Measurements from ENCODE around the gene PTPRM. TPM values are rescaled to one million over a fixed set of nuclear protein-coding genes. Genes with fewer than 3 reads are reported as not detected.
A peak's percentile ranks its signal among the peaks of the same experiment; 100 is the strongest.

The PTPRM gene
- total and polyA plus RNA-seq, 2 experiments from 2014 or later, result 30.9 to 62.8 TPM

- no peaks in the 10 kb centered on the region for H3K9me3 ChIP-seq (ENCODE audit: low read depth)
- H3K4me1 ChIP-seq (ENCODE audit: insufficient read depth), result peaks cover 56% of the 10 kb centered on the region
- WGBS, 2 experiments (ENCODE audit: low coverage in 1 of 2, low lambda C conversion rate in 2 of 2, missing lambda C conversion rate in 2 of 2), result 30 to 59% methylated on average over 2 of the region's 2 CpGs
- peak; percentile 74 for DNase-seq
- H3K4me2 ChIP-seq (ENCODE audit: unreplicated experiment), result peak overlapping the region; percentile 69
- no peaks in the 10 kb centered on the region for H4K20me1 ChIP-seq (ENCODE audit: insufficient read depth)
- H2AFZ ChIP-seq, result peak overlapping the region; percentile 36; the same call in 1 of the 2 replicates
- peaks cover 50% of the 10 kb centered on the region for H3F3A ChIP-seq (ENCODE audit: insufficient read depth)
- H3K27ac ChIP-seq, result peak overlapping the region; percentile 53
- no peaks in the 10 kb centered on the region for H3K9me2 ChIP-seq (ENCODE audit: insufficient read depth)
- TF ChIP-seq EZH2 (IDR thresholded peaks at IDR 0.05; ENCODE audit: insufficient read depth, poor library complexity, severe bottlenecking) (no peak), EZH2phosphoT487 (IDR thresholded peaks at IDR 0.05; ENCODE audit: insufficient read depth, low read depth) (no peak)
- H3K27me3 ChIP-seq (replicated peaks; ENCODE audit: insufficient read depth), result no peaks in the 10 kb centered on the region
- in situ Hi-C loops (cut with MboI), result no loop called here
- no peak overlapping the region for H3K4me3 ChIP-seq
- H3K9ac ChIP-seq, result no peak overlapping the region
- H3K36me3 ChIP-seq (ENCODE audit: low read depth), result no peaks in the 10 kb centered on the region
- H3K79me2 ChIP-seq (ENCODE audit: insufficient read depth), result peaks cover 62% of the 10 kb centered on the region
Measured at GRCh38 chr18:7575465-7576028, 8.4 kb downstream of the PTPRM start.

- Histone ChIP-seq H3K27me3 (replicated peaks; ENCODE audit: insufficient read depth) (no peaks in the 10 kb centered on the region), H3K4me3 (no peak overlapping the region), H3K9me3 (ENCODE audit: low read depth) (no peaks in the 10 kb centered on the region), H3K27ac (peak overlapping the region; percentile 53), H2AFZ (0 out of 2 replicates have a peak overlapping the region, but pooled peaks have one; percentile 36), H3K36me3 (ENCODE audit: low read depth) (no peaks in the 10 kb centered on the region), H3K79me2 (ENCODE audit: insufficient read depth) (peaks cover 62% of the 10 kb centered on the region), H3F3A (ENCODE audit: insufficient read depth) (peaks cover 50% of the 10 kb centered on the region), H3K9ac (no peak overlapping the region), H3K9me2 (ENCODE audit: insufficient read depth) (no peaks in the 10 kb centered on the region), H3K4me2 (ENCODE audit: unreplicated experiment) (peak overlapping the region; percentile 69), H4K20me1 (ENCODE audit: insufficient read depth) (no peaks in the 10 kb centered on the region), H3K4me1 (ENCODE audit: insufficient read depth) (peaks cover 56% of the 10 kb centered on the region)
- in situ Hi-C loops (cut with MboI), result no loop called here
- no peak for DNase-seq
- no peak for TF ChIP-seq EZH2 (IDR thresholded peaks at IDR 0.05; ENCODE audit: insufficient read depth, poor library complexity, severe bottlenecking)
- no peak for TF ChIP-seq EZH2phosphoT487 (IDR thresholded peaks at IDR 0.05; ENCODE audit: insufficient read depth, low read depth)
Measured at GRCh38 chr18:7576077-7576476, 9.0 kb downstream of the PTPRM start.

- Histone ChIP-seq H3K79me2 (ENCODE audit: insufficient read depth) (peaks cover 61% of the 10 kb centered on the region), H2AFZ (no peak overlapping the region), H3K36me3 (ENCODE audit: low read depth) (no peaks in the 10 kb centered on the region), H3K4me2 (ENCODE audit: unreplicated experiment) (peak overlapping the region; percentile 69), H3K4me1 (ENCODE audit: insufficient read depth) (peaks cover 56% of the 10 kb centered on the region), H3K9ac (no peak overlapping the region), H3K9me2 (ENCODE audit: insufficient read depth) (no peaks in the 10 kb centered on the region), H3F3A (ENCODE audit: insufficient read depth) (peaks cover 50% of the 10 kb centered on the region), H3K27ac (peak overlapping the region; percentile 53), H3K9me3 (ENCODE audit: low read depth) (no peaks in the 10 kb centered on the region), H3K4me3 (peak overlapping the region; percentile 17; the same call in 1 of the 2 replicates), H4K20me1 (ENCODE audit: insufficient read depth) (no peaks in the 10 kb centered on the region), H3K27me3 (replicated peaks; ENCODE audit: insufficient read depth) (no peaks in the 10 kb centered on the region)
- in situ Hi-C loops (cut with MboI), result no loop called here
- TF ChIP-seq EZH2phosphoT487 (IDR thresholded peaks at IDR 0.05; ENCODE audit: insufficient read depth, low read depth), result no peak
- TF ChIP-seq EZH2 (IDR thresholded peaks at IDR 0.05; ENCODE audit: insufficient read depth, poor library complexity, severe bottlenecking), result no peak
- DNase-seq, result peak; percentile 74
Measured at GRCh38 chr18:7576685-7577084, 9.6 kb downstream of the PTPRM start.

GRCh38 chr18:7577706-7578105, 10.6 kb downstream of the PTPRM start:
- no peak overlapping the region for H3K9ac ChIP-seq
- peak overlapping the region; percentile 53 for H3K27ac ChIP-seq
- no peaks in the 10 kb centered on the region for H3K9me3 ChIP-seq (ENCODE audit: low read depth)
- H3K9me2 ChIP-seq (ENCODE audit: insufficient read depth), result no peaks in the 10 kb centered on the region
- peak; percentile 68 for DNase-seq
- peak overlapping the region; percentile 17 for H3K4me3 ChIP-seq
- H3K4me2 ChIP-seq (ENCODE audit: unreplicated experiment), result peak overlapping the region; percentile 69
- in situ Hi-C loops (cut with MboI), result no loop called here
- H3K36me3 ChIP-seq (ENCODE audit: low read depth), result no peaks in the 10 kb centered on the region
- H3K27me3 ChIP-seq (replicated peaks; ENCODE audit: insufficient read depth), result no peaks in the 10 kb centered on the region
- no peak for TF ChIP-seq EZH2phosphoT487 (IDR thresholded peaks at IDR 0.05; ENCODE audit: insufficient read depth, low read depth)
- no peak for TF ChIP-seq EZH2 (IDR thresholded peaks at IDR 0.05; ENCODE audit: insufficient read depth, poor library complexity, severe bottlenecking)
- no peaks in the 10 kb centered on the region for H4K20me1 ChIP-seq (ENCODE audit: insufficient read depth)
- WGBS, 2 experiments (ENCODE audit: low coverage in 1 of 2, low lambda C conversion rate in 2 of 2, missing lambda C conversion rate in 2 of 2), result 0% methylated on average over 1 of the region's 1 CpG
- H3F3A ChIP-seq (ENCODE audit: insufficient read depth), result peaks cover 50% of the 10 kb centered on the region
- H3K79me2 ChIP-seq (ENCODE audit: insufficient read depth), result peaks cover 61% of the 10 kb centered on the region
- 0 out of 2 replicates have a peak overlapping the region, but pooled peaks have one; percentile 10 for H2AFZ ChIP-seq
- peaks cover 49% of the 10 kb centered on the region for H3K4me1 ChIP-seq (ENCODE audit: insufficient read depth)
